GM23248 (cell line): Measurements from ENCODE around the gene DIAPH3.

Experiments
- EZH2 ChIP-seq: fragments of 200-600 bp; sonication (generic); IDR thresholded peaks from 2 replicates; pipeline ENCODE4 v1.6.1; 2018; ENCODE audit warnings: antibody characterized with exemption, mild to moderate bottlenecking; ENCODE audit not compliant: insufficient read depth, poor library complexity, severe bottlenecking
- EZH2phosphoT487 ChIP-seq: fragments of 200-600 bp; sonication (generic); IDR thresholded peaks from 2 replicates; pipeline ENCODE4 v1.6.1; 2018; ENCODE audit warnings: antibody characterized with exemption, moderate library complexity, mild to moderate bottlenecking, low read depth; ENCODE audit not compliant: insufficient read depth

DNA sequence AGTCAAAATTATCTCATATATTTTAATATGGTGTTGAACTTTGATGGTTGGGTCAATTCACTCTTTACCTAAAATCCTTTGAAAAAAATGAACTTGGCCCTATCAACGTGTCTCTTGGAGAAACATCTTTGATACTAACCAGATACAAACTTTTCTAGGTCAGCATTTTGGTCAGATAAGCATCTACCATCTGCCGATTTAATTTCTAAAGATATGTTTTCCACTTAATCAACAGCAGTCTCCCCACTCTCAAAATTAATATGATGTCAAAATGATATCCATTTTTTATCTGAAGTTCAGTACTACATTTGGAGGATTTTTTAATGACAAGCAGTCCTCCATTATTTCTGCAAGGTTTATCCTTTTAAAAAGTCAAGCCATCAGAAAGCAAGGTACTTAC is 288.8 kb downstream of the DIAPH3 start:
- TF ChIP-seq EZH2 = no peak
- no peak for TF ChIP-seq EZH2phosphoT487
